Liver (tissue), 3 donors: ENCODE data around the gene RAB38.
A peak's percentile ranks its signal among the peaks of the same experiment; 100 is the strongest.

Experiments used
- ATF3 ChIP-seq: IDR thresholded peaks from 2 replicates; pipeline ENCODE4 v1.6.1; 2016; ENCODE audit warnings: antibody characterized with exemption
- CTCF ChIP-seq: fragments of 150-350 bp; IDR thresholded peaks from 2 replicates; pipeline ENCODE4 v1.5.1; 2017; ENCODE audit warnings: improper control_type of control experiment, low read depth, low read length; ENCODE audit not compliant: missing input control
- GABPA ChIP-seq, 2 donors: IDR thresholded peaks in 1 of 2; conservative IDR thresholded peaks in 1 of 2; 2 replicates each; pipeline ENCODE4 v1.6.1; 2016; ENCODE audit warnings: antibody characterized with exemption in 2 of 2, mild to moderate bottlenecking in 1 of 2, moderate library complexity in 1 of 2
- HNF4A ChIP-seq, 2 donors: conservative IDR thresholded peaks; 2 replicates each; pipeline ENCODE4 v1.6.1; 2016; ENCODE audit warnings: antibody characterized with exemption in 2 of 2, mild to moderate bottlenecking in 2 of 2
- JUND ChIP-seq, 2 donors: IDR thresholded peaks; 2 replicates each; pipeline ENCODE4 v1.6.1; 2016; ENCODE audit warnings: antibody characterized with exemption in 2 of 2
- RAD21 ChIP-seq, 2 donors: IDR thresholded peaks; 2 replicates each; pipeline ENCODE4 v1.6.1; 2016; ENCODE audit warnings: antibody characterized with exemption in 2 of 2, mild to moderate bottlenecking in 2 of 2
- SP1 ChIP-seq: IDR thresholded peaks from 2 replicates; pipeline ENCODE4 v1.6.1; 2018; ENCODE audit warnings: antibody characterized with exemption, mild to moderate bottlenecking
- YY1 ChIP-seq: IDR thresholded peaks from 2 replicates; pipeline ENCODE4 v1.6.1; 2016; ENCODE audit warnings: antibody characterized with exemption, mild to moderate bottlenecking
- TF ChIP-seq, protein P1 (sequence below): IDR thresholded peaks from 2 replicates; pipeline ENCODE4 v1.6.1; 2016; ENCODE audit warnings: antibody characterized with exemption
- TF ChIP-seq, protein P2 (sequence below): IDR thresholded peaks from 2 replicates; pipeline ENCODE4 v1.6.1; 2016; ENCODE audit warnings: antibody characterized with exemption
- donor health status: healthy.
- donor health status: healthy.

- peak; percentile 50 for TF ChIP-seq SP1
- peak; percentile 10 to 24 for TF ChIP-seq RAD21 (IDR thresholded peaks at IDR 0.05)
- no peak for TF ChIP-seq CTCF
- no peak for TF ChIP-seq GABPA (IDR thresholded peaks at IDR 0.05 in 1 of 2, conservative IDR thresholded peaks at IDR 0.05 in 1 of 2)
- peak; percentile 79 to 87 for TF ChIP-seq JUND (IDR thresholded peaks at IDR 0.05)
- TF ChIP-seq ATF3, result no peak
- TF ChIP-seq, protein P1, sequence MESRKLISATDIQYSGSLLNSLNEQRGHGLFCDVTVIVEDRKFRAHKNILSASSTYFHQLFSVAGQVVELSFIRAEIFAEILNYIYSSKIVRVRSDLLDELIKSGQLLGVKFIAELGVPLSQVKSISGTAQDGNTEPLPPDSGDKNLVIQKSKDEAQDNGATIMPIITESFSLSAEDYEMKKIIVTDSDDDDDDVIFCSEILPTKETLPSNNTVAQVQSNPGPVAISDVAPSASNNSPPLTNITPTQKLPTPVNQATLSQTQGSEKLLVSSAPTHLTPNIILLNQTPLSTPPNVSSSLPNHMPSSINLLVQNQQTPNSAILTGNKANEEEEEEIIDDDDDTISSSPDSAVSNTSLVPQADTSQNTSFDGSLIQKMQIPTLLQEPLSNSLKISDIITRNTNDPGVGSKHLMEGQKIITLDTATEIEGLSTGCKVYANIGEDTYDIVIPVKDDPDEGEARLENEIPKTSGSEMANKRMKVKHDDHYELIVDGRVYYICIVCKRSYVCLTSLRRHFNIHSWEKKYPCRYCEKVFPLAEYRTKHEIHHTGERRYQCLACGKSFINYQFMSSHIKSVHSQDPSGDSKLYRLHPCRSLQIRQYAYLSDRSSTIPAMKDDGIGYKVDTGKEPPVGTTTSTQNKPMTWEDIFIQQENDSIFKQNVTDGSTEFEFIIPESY, result peak; percentile 13
- TF ChIP-seq, protein P2, sequence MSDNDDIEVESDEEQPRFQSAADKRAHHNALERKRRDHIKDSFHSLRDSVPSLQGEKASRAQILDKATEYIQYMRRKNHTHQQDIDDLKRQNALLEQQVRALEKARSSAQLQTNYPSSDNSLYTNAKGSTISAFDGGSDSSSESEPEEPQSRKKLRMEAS, result peak; percentile 59
- TF ChIP-seq HNF4A (conservative IDR thresholded peaks at IDR 0.05), result peak; percentile 75 to 81
- TF ChIP-seq YY1, result peak; percentile 21
Measured at GRCh38 chr11:88104408-88104807, 70.8 kb downstream of the RAB38 start.
